HG03460 (cell line): ENCODE data around the gene TTC14.
"Not testable (repeated sequence)": the region's sequence is repeated elsewhere in the genome, so short reads cannot be mapped to it uniquely, and the experiment has no call there.

Experiments
- ATAC-seq: cut with Tn5 transposase; IDR thresholded peaks from one replicate; pipeline ENCODE4 v1.9.1; 2021; ENCODE audit not compliant: unreplicated experiment

Gene TTC14

DNA sequence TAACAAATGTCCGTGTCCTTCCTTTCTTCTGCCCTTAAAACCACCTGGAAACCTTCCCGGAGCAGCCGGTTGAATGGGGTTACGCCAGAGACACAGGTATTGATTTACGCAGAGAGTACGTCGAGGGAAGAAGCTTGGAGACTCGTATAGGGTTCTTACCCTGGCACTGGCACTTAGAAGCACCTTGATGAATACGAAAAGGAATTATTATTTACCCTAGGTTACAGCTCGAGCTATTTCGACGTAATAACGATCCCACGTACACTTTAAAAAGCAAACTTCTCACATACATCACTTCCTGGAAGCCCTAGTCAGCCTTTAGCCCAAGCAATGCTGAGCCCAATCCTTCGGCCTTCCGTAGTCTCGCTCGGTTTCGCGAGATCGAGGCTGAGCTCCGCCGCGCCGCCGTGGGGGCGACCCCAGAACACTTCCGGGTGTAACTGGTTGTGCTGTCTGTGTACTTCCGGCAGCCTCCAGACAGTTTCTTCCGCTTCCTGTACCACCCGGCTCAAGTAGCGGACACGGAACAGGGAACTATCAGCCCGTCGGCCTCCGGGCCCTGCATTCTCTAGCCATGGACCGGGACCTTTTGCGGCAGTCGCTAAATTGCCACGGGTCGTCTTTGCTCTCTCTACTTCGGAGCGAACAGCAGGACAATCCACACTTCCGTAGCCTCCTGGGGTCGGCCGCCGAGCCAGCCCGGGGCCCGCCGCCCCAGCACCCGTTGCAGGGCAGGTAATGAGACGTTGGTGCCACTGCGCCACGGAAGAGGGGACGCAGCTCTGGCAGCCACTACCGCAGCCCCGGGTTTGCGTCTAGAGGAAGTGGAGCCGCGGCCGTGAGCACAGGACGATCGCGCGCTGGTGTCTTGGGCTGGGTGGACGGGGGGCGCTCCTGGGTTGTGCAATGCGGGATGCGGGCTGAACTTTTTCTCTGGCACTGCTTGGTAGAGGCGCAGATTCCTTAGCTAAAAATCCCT lies at the start of gene TTC14:
TSS of gene TTC14 (plus strand) at position 476 of the 979 bp plus-strand sequence. CDS start at position 575, 99 bp downstream.
- ATAC-seq: peak; percentile 98

DNA sequence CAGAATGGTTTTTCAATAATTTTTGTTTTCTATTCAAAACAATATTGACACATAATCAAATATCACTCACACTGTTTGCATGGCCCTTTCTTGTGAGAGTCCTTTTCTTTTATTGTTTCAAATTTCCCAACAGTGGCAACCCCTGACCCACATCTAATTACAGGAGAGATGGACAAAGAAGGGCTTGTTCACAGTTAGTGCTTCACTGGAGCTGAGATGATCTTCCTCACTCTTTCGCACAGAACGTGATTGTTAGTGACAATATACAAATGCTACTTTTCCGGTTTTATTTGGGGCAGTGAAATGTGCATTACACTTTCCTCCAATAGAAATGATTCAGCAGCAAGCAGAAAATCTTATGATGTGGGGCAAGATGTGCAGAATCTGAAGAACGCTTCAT lies 38.6 kb upstream of the TTC14 start:
- ATAC-seq: no peak

GRCh38 chr3:180564676-180565075 lies 37.3 kb upstream of the TTC14 start:
- no peak for ATAC-seq

DNA sequence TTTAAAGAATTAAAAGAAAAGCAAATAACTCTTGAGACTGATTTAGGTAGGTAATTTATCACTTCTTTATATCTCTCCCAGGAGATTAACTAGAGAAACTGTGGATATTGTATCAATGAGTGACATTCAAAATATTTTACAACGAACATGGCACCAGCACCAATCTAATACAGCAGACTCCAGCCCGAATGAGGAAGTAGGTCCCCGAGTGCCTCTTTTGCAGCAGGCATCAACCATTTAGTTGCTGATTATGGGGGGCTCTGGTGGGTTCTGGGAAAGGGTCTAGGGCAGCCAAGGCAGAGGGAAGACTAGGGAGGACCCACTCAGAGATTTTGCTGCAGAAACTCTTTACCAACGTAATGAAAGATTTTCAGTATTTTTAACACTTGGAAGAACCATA lies 31.7 kb upstream of the TTC14 start:
- no peak for ATAC-seq

DNA sequence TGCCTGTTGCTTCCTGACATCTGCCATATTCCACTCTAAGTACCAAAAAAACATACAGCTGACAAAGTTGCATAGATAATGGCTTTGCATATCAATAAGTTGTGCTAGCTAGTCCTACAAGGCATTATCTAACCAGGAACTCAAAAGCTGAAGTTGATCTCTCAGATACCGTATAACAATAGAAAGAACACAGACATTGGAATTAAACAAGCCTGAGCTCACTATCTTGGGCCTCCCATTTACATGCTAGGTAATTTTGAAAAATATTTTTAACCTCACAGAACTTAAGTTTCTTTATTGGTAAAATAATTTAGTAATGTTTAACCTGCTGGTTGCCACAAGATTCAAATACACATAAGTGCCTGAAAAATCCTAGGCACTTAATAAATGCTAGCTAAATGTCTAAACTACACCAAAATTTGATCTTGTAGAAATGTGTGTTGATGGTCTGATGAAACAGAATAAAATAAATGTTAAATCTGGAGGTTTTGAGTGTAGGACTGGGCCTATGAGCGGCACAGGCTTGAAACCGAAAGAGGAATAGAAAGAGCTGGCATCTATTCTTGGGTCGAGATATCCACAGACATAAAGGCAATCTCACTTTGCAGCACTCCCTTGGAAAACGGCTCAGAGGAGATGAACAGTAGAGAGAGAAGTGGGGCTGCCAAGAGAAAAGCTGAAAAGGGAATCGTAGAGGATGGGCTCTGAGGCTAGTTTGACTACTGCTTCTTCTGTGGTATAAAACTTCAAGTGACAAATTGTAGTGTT lies 29.9 kb upstream of the TTC14 start:
- no peak for ATAC-seq

- ATAC-seq: no peak
Measured at GRCh38 chr3:180575571-180575970, 26.4 kb upstream of the TTC14 start.

GRCh38 chr3:180580934-180581333 lies 21.0 kb upstream of the TTC14 start:
- ATAC-seq: no peak

GRCh38 chr3:180590396-180590795 lies 11.6 kb upstream of the TTC14 start:
- ATAC-seq: no peak

DNA sequence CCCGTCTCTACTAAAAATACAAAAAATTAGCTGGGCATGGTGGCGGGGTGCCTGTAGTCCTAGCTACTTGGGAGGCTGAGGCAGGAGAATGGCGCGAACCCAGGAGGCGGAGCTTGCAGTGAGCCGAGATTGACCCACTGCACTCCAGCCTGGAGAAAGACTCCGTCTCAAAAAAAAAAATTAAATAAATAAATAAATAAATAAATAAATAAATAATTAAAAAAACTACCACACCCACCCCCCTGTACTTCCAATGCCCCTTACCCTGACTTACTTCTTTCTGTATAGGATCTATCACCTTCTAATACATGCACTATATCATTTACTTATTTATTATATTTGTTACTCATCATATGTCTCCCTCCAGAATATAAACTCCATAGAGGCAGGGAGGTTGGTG lies 8.3 kb upstream of the TTC14 start:
- ATAC-seq: not testable (repeated sequence)

DNA sequence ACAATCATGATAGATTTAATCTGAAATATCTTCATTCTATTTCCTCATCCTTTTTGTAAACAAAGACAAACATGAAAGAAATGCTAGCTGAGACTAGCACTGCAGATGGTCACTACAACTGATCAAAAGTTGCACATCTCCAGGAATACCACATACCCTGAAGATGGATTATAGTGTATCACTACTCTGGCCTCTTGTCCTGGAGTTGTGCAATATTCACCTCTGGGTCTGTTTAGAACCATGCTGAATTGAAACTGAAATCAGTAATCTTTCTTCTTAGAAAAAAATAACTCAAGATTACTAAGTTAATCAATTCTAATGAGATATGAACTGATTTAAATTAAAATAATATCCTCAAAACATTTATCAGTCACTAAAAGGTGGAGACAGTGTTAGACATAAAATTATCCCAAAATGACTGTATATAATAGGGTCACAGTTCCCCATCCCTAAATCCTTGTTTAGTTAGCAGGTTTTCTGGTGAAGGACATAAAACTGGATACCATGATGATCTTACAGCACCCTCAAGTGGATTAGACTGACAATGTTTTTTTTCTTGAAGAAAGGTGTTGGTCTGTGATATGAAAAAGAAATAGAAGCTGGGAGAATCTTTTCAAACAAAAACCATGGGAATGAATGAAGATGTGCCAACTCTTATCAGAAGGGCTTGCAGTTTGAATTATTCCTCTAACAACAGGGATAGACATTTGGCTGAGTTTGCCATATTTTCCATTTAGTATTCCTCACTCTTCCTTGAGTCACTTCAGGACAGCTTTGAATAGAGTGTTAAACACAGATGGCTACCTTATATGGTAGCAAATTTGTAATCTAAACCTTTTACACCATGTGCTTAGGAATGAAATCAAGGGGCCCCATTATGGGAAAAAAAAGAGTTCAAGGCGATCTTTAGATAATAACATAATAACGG lies 7.1 kb upstream of the TTC14 start:
- peak; percentile 87 for ATAC-seq

- no peak for ATAC-seq
Measured at GRCh38 chr3:180595559-180595935, 6.4 kb upstream of the TTC14 start.

DNA sequence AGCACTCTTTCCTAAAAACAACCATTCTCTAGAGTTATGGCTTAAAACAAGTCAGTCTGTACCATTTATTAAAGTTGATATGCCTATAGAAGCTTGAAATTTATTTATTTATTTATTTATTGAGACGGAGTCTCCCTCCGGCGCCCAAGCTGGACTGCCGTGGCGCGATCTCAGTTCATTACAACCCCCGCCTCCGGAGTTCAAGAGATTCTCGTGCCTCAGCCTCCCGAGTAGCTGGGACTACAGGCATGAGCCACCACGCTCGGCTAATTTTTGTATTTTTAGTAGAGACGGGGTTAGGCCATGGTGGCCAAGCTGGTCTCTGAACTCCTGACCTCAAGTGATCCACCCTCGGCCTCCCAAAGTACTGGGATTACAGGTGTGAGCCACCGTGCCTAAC lies 1.5 kb upstream of the TTC14 start:
- ATAC-seq: no peak

DNA sequence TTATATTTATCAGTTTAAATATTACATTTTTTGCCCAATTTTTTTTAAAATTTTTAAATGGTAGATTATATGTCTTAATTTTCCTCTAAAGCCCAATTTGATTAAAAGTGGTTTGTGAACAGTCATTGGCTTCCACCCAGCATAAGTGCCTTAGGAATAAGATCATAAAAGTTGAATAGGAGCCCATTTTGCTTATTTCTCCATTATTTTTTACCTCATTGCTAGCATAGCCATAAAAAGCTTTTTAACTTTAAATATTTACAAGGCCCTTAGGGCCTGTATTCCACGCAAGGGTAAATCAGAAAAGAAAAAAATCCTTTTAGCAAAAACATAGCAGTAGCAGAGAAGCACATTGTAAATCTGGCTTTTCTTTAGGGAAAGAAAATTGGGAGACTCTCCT lies 9.0 kb downstream of the TTC14 start:
- no peak for ATAC-seq

GRCh38 chr3:180612364-180612763 lies 10.4 kb downstream of the TTC14 start:
- ATAC-seq: no peak

GRCh38 chr3:180615954-180616353 lies 14.0 kb downstream of the TTC14 start:
- no peak for ATAC-seq

DNA sequence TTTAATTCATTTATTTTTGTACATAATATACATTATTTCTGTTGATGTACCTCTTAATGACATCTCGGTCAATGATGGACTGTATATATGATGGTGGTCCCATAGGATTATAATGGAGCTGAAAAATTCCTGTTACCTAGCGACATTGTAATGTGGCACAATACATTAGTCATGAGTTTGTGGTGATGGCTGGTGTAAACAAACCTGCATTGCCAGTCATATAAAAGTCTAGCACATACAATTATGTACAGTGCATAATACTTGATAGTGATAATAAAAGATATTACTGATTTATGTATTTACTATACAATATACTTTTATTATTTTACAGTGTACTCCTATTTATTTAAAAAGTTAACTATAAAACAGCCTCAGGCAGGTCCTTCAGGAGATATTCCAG lies 15.1 kb downstream of the TTC14 start:
- ATAC-seq: no peak

DNA sequence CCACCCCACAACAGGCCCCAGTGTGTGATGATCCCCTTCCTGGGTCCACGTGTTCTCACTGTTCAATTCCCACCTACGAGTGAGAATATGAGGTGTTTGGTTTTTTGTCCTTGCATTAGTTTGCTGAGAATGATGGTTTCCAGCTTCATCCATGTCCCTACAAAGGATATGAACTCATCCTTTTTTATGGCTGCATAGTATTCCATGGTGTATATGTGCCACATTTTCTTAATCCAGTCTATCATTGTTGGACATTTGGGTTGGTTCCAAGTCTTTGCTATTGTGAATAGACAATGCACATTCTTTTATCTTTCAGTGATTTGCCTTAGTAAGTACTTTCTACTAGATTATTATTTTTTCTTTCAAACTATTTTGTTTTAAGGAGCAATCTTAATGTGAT lies 16.6 kb downstream of the TTC14 start:
- not testable (repeated sequence) for ATAC-seq

- ATAC-seq: no peak
Measured at GRCh38 chr3:180619723-180620122, 17.8 kb downstream of the TTC14 start.

GRCh38 chr3:180624714-180625113 lies 22.8 kb downstream of the TTC14 start:
- ATAC-seq: peak; percentile 46

GRCh38 chr3:180626844-180627243 lies 24.9 kb downstream of the TTC14 start:
- ATAC-seq: peak; percentile 96

- ATAC-seq: no peak
Measured at GRCh38 chr3:180630371-180630770, 28.4 kb downstream of the TTC14 start.
